ENCODE measurements around the gene IFIH1.

DNA sequence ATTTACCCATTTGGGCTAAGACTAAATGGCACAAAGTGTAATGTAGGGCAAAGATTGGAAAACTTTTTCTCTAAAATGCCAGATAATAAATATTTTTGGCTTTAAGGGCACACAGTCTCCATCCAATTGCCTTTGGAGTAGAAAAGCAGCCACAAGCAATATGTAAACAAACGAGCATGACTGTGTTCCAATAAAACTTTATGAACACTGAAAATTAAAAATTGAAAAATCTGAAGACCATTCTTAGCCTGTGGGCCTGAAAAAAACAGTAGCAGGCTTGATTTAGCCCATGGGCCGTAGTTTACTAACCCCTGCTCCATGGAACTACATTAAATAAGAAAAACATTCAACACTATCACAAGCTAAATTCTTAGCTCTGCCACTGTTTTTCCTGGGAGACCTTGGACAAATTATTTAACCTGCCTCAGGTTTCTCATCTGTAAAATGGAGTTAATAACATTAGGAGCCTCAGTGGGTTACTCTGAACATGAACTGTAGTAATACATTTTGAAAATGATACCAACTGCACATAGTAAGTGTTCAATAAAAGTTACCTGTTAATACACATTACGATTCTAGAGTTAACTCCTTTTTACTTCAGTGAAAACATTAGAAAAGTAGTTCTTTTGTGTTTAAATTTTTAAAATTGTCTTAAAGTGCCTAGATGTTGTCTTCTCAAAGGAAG, 1.3 kb downstream of the IFIH1 start:
- TF ChIP-seq RBM39 (optimal IDR thresholded peaks at IDR 0.05; ENCODE audit: low read depth, low read length) (no peak), BRD4 (IDR thresholded peaks at IDR 0.05) (no peak)

Data from K562 (cell line).